Measurements from ENCODE around the gene LRRC75A.
"Not testable (repeated sequence)": the region's sequence is repeated elsewhere in the genome, so short reads cannot be mapped to it uniquely, and the experiment has no call there.

The LRRC75A gene

DNA sequence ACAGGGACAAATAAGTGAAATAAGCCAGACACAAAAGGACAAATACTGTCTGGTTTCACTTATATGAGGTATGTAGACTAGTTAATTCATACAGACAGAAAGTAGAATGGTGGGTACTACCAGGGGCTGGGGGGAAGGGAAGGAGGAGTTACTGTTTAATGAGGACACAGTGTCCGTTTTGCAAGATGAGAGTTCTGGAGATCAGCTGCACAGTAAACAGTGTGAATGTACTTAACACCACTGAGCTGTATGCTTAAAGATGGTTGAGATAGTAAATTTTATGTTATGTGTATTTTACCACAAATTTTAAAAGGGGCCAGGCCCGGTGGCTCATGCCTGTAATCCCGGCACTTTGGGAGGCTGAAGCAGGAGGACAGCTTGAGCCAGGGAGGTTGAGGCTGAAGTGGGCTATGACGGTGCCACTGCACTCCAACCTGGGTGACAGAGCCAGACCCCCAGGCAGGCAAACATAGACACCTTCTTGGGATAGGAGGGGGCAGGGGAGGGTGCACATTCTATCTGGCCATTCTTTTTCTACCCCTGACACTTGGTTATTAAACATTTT, 23.5 kb downstream of the LRRC75A start:
- DNase-seq = no peak

GRCh38 chr17:16467886-16468285, 24.1 kb downstream of the LRRC75A start:
- DNase-seq = no peak

DNA sequence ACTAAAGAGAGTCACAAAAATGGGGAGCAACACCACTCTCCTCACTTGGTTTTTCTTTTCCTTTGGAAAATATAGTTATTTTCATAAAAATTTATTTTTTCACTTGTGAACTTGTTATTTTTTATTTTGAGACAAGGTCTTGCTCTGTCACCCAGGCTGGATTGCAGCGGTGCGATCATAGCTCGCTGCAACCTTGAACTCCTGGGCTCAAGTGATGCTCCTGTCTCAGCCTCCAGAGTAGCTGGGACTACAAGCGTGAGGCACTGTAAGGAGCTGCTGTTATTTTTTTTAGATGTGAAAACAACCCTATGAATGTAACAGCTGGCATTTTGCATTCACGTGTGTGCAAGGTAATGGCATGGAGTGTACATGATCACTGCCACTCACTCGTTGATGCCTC, 24.9 kb downstream of the LRRC75A start:
- DNase-seq = no peak

DNA sequence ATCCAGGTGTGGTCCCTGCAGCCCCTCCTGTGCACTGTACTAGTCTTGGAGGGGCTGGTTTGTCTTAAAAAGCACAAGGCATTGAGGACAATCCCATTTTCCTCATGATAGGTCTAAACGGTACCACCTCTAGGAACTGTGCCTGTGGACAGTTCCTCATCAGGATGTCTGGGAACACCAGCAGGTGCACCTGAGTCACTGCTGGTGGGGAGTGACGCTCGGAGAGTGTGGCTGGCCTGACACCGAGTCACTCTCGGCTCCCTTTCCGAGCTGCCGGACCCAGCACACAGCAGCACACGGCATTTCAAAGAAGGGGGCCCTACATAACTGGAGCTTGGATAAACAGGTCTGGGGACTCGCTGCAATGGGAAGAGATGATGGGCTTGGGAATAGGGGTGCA, 25.6 kb downstream of the LRRC75A start:
- no peak for DNase-seq

- no peak for DNase-seq
Measured at GRCh38 chr17:16465861-16466338, 26.1 kb downstream of the LRRC75A start.

DNA sequence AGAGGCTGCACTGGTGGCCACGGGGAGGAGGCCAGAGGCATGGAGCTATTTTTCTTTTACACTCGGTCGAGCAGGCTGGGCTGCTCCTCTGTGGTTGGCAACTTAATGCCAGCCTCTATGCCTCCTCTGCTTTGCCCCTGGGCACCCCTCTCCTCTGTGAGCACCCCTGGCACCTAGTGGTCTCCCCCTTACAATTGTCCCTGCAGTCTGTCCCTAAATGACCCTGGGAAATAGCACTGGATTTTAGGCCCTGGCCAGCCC, 27.0 kb downstream of the LRRC75A start:
- DNase-seq = no peak

GRCh38 chr17:16464303-16465051, 27.5 kb downstream of the LRRC75A start:
- no peak for DNase-seq

- no peak for DNase-seq
Measured at GRCh38 chr17:16463358-16464302, 28.4 kb downstream of the LRRC75A start.

DNA sequence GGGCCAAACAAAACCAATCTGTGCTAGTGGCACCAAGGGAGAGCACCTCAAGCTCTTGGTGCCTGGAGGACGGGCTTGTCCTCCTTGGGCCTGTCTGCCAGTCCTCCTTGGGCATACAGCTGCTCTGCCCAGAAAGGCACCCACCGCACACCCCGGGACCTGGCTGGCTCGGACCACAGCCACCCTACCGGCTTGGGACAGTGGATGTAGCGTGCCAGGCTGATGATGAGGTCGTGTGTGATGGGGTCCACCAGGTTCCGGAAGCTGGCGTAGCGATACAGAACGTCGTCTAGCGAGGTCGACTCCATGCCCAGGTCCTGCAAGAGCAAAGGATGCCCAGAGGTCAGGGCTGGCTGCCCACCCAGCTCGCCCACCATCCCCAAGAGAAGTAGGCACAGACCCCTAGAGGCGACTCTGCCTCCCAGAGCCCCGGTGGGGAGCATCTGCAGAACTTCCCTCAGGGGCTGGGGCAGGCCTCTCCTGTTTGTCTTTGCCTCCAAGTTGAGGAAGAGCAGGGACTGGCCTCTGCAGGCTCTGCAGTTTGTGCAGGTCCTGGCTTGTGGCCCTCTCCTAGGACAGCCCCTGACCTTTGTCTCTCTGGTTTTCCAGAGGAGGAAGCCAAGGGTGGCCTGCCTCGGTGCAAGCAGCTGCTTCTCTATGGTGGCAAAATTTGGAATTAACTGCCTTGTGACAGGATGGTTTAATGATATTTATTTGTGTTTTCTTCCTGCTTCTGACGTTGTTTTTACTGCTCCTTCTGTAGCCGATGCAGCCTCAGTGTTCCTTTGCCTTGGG, 29.7 kb downstream of the LRRC75A start:
- no peak for DNase-seq

DNA sequence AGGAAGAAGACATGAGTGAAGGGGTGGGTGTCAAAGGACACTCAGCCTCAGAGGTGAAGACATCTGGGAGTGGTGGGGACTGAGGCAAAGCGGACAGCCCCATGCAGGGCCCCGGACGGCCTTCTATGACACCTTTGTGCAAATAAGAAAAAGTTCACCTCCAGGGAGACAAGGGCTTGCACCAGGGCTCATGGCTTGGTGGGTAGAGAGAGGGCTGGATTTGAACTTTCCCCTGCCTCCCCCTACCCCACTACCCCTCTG, 30.5 kb downstream of the LRRC75A start:
- DNase-seq = no peak

GRCh38 chr17:16460796-16461605, 31.0 kb downstream of the LRRC75A start:
- DNase-seq = no peak

GRCh38 chr17:16459855-16460550, 32.0 kb downstream of the LRRC75A start:
- no peak for DNase-seq

- DNase-seq = no peak
Measured at GRCh38 chr17:16459271-16459670, 32.7 kb downstream of the LRRC75A start.

- no peak for DNase-seq
Measured at GRCh38 chr17:16456742-16457316, 35.2 kb downstream of the LRRC75A start.

- no peak for DNase-seq
Measured at GRCh38 chr17:16455997-16456741, 35.8 kb downstream of the LRRC75A start.

- DNase-seq = no peak
Measured at GRCh38 chr17:16453493-16453851, 38.5 kb downstream of the LRRC75A start.

GRCh38 chr17:16452268-16452667, 39.7 kb downstream of the LRRC75A start:
- DNase-seq = not testable (repeated sequence)

DNA sequence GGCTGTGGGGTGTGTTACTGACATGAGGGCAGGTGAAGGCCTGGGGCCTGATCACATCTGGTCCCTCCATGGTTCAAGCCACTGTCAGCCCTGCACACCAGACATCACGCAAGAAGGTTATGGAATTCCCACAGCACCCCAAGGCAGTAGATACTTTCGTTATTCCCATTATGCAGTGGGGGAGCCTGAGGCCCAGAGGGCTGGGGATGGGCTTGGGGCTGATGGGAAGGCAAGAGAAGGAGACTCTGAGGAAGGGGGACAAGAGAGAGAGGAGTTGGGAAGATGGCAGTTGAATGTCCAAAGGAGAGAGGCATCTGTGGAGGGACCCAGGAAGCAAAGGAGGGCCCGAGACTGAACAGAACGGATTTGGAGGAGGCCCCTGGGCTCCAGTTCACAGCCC, 42.0 kb downstream of the LRRC75A start:
- no peak for DNase-seq

DNA sequence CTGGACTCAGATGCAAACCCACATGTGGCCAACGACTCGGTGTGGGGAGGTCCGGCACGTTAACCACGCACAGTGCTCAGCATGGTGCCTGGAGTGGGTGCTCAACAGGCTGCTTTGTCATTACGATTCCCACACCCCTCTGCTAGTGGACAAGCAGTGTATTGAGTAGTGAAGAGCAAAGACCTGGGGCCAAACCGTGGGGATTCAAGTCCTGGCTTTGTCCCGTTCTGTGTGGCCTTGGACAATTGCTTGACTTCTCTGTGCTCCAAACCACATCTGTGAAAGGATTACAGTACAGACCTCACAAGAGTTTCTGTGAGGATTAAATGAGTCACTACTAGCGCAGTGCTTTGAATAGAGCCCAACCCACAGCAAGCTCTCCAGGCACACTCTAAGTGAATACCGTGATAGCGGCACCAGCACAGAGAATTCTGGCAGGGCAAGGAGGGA, 42.8 kb downstream of the LRRC75A start:
- no peak for DNase-seq

- no peak for DNase-seq
Measured at GRCh38 chr17:16448490-16448889, 43.5 kb downstream of the LRRC75A start.

DNA sequence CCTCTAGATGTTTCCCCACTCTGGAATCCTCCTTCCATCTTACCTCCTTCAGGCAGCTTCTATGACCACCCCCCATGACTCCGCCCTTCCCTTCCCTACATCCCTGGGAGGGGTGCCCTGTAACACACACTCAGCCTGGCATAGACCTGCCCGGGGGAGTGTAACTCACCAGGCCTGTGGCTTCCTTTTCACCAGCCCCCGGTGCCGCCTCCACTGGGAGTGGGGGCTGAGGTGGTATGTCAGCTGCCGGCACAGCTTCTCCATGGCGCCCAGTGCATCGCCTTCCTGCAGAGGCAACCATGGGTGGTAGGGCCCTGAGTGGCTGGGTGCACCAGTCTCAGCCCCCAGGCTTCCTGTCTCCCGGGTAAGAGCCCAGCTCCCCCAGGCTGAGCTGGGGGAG, 44.3 kb downstream of the LRRC75A start:
- no peak for DNase-seq
